Thyroid gland (tissue), 4 donors: ENCODE measurements around the gene MGAT5.

Source experiments
- POLR2A ChIP-seq, 2 donors: fragments of 450-650 bp; IDR thresholded peaks; one replicate each; pipeline ENCODE4 v1.6.1; 2017; ENCODE audit warnings: antibody characterized with exemption in 2 of 2, mild to moderate bottlenecking in 2 of 2, moderate library complexity in 1 of 2
- TF ChIP-seq, protein P1 (sequence below), 6 experiments: fragments of 200-600 bp in 3 of 6; fragments of 450-650 bp in 3 of 6; sonication (generic) in 3 of 6; IDR thresholded peaks; one replicate each; pipeline ENCODE4 v1.5.1; 2016 to 2019; ENCODE audit warnings: antibody characterized with exemption in 6 of 6, mild to moderate bottlenecking in 2 of 6, inconsistent platforms in 1 of 6, moderate library complexity in 1 of 6

DNA sequence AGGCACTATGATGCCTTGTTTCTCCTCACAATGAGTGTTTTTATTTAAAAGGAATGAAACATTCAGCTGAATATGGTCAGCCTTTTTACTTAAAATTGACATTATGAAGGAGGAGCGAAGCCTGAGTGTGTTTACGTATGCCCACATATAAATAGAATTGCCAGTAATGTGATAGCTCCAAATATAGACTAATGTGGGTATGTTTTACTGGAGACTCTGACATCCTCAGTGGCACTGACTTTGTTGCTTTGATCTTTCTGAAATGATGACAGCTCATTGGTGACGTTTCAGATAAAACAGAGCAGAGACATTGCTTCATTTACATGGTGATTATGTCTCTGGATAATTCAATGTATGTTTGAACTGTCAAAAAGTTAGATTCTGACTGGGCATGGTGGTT lies 167.0 kb downstream of the MGAT5 start:
- TF ChIP-seq, protein P1, sequence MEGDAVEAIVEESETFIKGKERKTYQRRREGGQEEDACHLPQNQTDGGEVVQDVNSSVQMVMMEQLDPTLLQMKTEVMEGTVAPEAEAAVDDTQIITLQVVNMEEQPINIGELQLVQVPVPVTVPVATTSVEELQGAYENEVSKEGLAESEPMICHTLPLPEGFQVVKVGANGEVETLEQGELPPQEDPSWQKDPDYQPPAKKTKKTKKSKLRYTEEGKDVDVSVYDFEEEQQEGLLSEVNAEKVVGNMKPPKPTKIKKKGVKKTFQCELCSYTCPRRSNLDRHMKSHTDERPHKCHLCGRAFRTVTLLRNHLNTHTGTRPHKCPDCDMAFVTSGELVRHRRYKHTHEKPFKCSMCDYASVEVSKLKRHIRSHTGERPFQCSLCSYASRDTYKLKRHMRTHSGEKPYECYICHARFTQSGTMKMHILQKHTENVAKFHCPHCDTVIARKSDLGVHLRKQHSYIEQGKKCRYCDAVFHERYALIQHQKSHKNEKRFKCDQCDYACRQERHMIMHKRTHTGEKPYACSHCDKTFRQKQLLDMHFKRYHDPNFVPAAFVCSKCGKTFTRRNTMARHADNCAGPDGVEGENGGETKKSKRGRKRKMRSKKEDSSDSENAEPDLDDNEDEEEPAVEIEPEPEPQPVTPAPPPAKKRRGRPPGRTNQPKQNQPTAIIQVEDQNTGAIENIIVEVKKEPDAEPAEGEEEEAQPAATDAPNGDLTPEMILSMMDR (IDR thresholded peaks at IDR 0.05) = no peak
- TF ChIP-seq POLR2A (IDR thresholded peaks at IDR 0.05) = no peak
